A549 (cell line): Measurements from ENCODE around the gene MUC5B. TPM values are rescaled to one million over a fixed set of nuclear protein-coding genes. Genes with fewer than 3 reads are reported as not detected.
A peak's percentile ranks its signal among the peaks of the same experiment; 100 is the strongest.
"Not testable (repeated sequence)": the region's sequence is repeated elsewhere in the genome, so short reads cannot be mapped to it uniquely, and the experiment has no call there.

Source experiments
- ATAC-seq, 2 experiments: fragments of 200-7000 bp in 1 of 2; fragments of >200 bp in 1 of 2; cut with Nextera tagmentation in 1 of 2; cut with Tn5 transposase in 1 of 2; 3 replicates each; pipeline versions ENCODE4 v1.8.0 to v1.9.1; 2018 to 2020; ENCODE audit warnings: mild to moderate bottlenecking in 1 of 2, moderate library complexity in 1 of 2
- CTCF ChIA-PET: fragments of 300-600 bp; sonication (Branson Sonifier 250); formaldehyde crosslinking; extraction: SDS; loops from one replicate; lab custom pipeline; 2021; ENCODE audit warnings: antibody characterized with exemption, inconsistent platforms; lab: Yijun Ruan, JAX
- POLR2A ChIA-PET: fragments of 350-600 bp; formaldehyde crosslinking; extraction: SDS; loops from one replicate; lab custom pipeline; 2021; ENCODE audit warnings: antibody characterized with exemption, inconsistent platforms; lab: Yijun Ruan, JAX
- DNase-seq, 2 experiments: peaks; one replicate each; pipeline versions ENCODE4 v3.0.0 to v3.0.0-alpha.2; 2011 to 2016; ENCODE audit warnings: low read depth in 1 of 2, low spot score in 1 of 2
- FAIRE-seq: peaks from 2 replicates; lab custom pipeline; 2011; peaks lifted over from hg19 to GRCh38; lab: Jason Lieb, UNC
- H3K27ac ChIP-seq, 2 experiments: fragments of >200 bp; sonication (Bioruptor Twin); formaldehyde crosslinking; 3 replicates each; pipeline ENCODE4 v1.5.1; 2016 to 2017
- H3K4me1 ChIP-seq: fragments of >200 bp; sonication (Bioruptor Twin); formaldehyde crosslinking; 3 replicates; pipeline ENCODE4 v1.6.1; 2016
- H3K4me2 ChIP-seq: fragments of >200 bp; sonication (Bioruptor Twin); formaldehyde crosslinking; 3 replicates; pipeline ENCODE4 v1.6.1; 2016
- H3K4me3 ChIP-seq: fragments of >200 bp; sonication (Bioruptor Twin); formaldehyde crosslinking; 3 replicates; pipeline ENCODE4 v1.5.1; 2016
- H3K9me3 ChIP-seq: fragments of >200 bp; sonication (Bioruptor Twin); formaldehyde crosslinking; 3 replicates; pipeline ENCODE4 v1.6.1; 2016
- CHD2 ChIP-seq: fragments of 150-350 bp; IDR thresholded peaks from 2 replicates; pipeline ENCODE4 v1.6.1; 2014; ENCODE audit warnings: low read length; ENCODE audit not compliant: partially characterized antibody
- CHD4 ChIP-seq: fragments of 200-600 bp; sonication (generic); IDR thresholded peaks from 2 replicates; pipeline ENCODE4 v1.6.1; 2016; ENCODE audit warnings: antibody characterized with exemption, mild to moderate bottlenecking, borderline replicate concordance
- EHF ChIP-seq: fragments of 250-450 bp; sonication (Bioruptor Pico); IDR thresholded peaks from 2 replicates; pipeline ENCODE4 v1.5.0; 2020; ENCODE audit warnings: mild to moderate bottlenecking
- EHMT2 ChIP-seq: fragments of 200-600 bp; sonication (generic); IDR thresholded peaks from 2 replicates; pipeline ENCODE4 v1.6.1; 2016; ENCODE audit warnings: antibody characterized with exemption, low read depth, mild to moderate bottlenecking, moderate library complexity
- EP300 ChIP-seq, 2 experiments: fragments of >200 bp; sonication (Bioruptor Twin); formaldehyde crosslinking; IDR thresholded peaks; 2 replicates in 1 of 2; 3 replicates in 1 of 2; pipeline ENCODE4 v1.6.1; 2016 to 2017
- ESRRA ChIP-seq: fragments of 150-350 bp; IDR thresholded peaks from 2 replicates; pipeline ENCODE4 v1.6.1; 2014; ENCODE audit warnings: mild to moderate bottlenecking, low read length, borderline replicate concordance
- FOXS1 ChIP-seq: fragments of 250-450 bp; sonication (Bioruptor Pico); IDR thresholded peaks from 2 replicates; pipeline ENCODE4 v1.5.0; 2020; ENCODE audit warnings: mild to moderate bottlenecking, moderate library complexity
- GATA3 ChIP-seq: IDR thresholded peaks from 2 replicates; pipeline ENCODE4 v1.6.1; 2012; ENCODE audit warnings: borderline replicate concordance
- HEYL ChIP-seq: fragments of 250-450 bp; sonication (Bioruptor Pico); IDR thresholded peaks from 2 replicates; pipeline ENCODE4 v1.8.0; 2021; ENCODE audit warnings: mild to moderate bottlenecking, moderate library complexity
- HOXB13 ChIP-seq: fragments of 250-450 bp; sonication (Bioruptor Pico); IDR thresholded peaks from 2 replicates; pipeline ENCODE4 v1.5.0; 2020; ENCODE audit warnings: low read depth, mild to moderate bottlenecking, moderate library complexity
- JUN ChIP-seq, 2 experiments: fragments of >200 bp; sonication (Bioruptor Twin); formaldehyde crosslinking; IDR thresholded peaks; 2 replicates in 1 of 2; 3 replicates in 1 of 2; pipeline ENCODE4 v1.6.1; 2016 to 2017
- JUNB ChIP-seq: fragments of >200 bp; sonication (Bioruptor Twin); formaldehyde crosslinking; IDR thresholded peaks from 2 replicates; pipeline ENCODE4 v1.6.1; 2016
- MYC ChIP-seq: IDR thresholded peaks from 2 replicates; pipeline ENCODE4 v1.6.1; 2012; ENCODE audit warnings: mild to moderate bottlenecking, inconsistent platforms, low read length, improper control_type of control experiment, borderline replicate concordance
- NFE2L2 ChIP-seq: fragments of 150-350 bp; conservative IDR thresholded peaks from 2 replicates; pipeline ENCODE4 v1.6.1; 2014; ENCODE audit warnings: low read length
- NR3C1 ChIP-seq: fragments of >200 bp; sonication (Bioruptor Twin); formaldehyde crosslinking; IDR thresholded peaks from 3 replicates; pipeline ENCODE4 v1.6.1; 2017
- RFX5 ChIP-seq: fragments of 450-650 bp; IDR thresholded peaks from 2 replicates; pipeline ENCODE4 v1.7.1; 2014; ENCODE audit warnings: antibody characterized with exemption, mild to moderate bottlenecking, moderate library complexity
- SMC3 ChIP-seq: fragments of >200 bp; sonication (Bioruptor Twin); formaldehyde crosslinking; IDR thresholded peaks from 3 replicates; pipeline ENCODE4 v1.6.1; 2018; ENCODE audit warnings: inconsistent platforms
- SREBF2 ChIP-seq: fragments of 450-650 bp; IDR thresholded peaks from 2 replicates; pipeline ENCODE4 v1.6.1; 2014; ENCODE audit warnings: mild to moderate bottlenecking, moderate library complexity
- ZNF302 ChIP-seq: fragments of 250-450 bp; sonication (Bioruptor Pico); IDR thresholded peaks from 2 replicates; pipeline ENCODE4 v1.9.0; 2021; ENCODE audit warnings: inconsistent platforms, mild to moderate bottlenecking, moderate library complexity
- WGBS: methylation state at CpG from one replicate; pipeline ENCODE4 v1.1.6; 2017; ENCODE audit errors: missing lambda C conversion rate; 5-methylcytosine and 5-hydroxymethylcytosine counted together
- polyA minus RNA-seq: library from RNA; depleted of rRNA, polyadenylated mRNA; stranded (reverse); fragments of >200 nt; gene quantifications from 2 replicates; pipeline ENCODE4 v1.2.3, GENCODE V29; 2011; rRNA and poly(A)+ RNA removed
- polyA plus RNA-seq, 4 experiments: library from polyadenylated mRNA; depleted of rRNA in 3 of 4; stranded (reverse); fragments of >200 nt; fragmentation: RNase III in 1 of 4; extraction: RNeasy Plus Mini Kit Qiagen cat#74134 plus additional on column Dnase treatment in 1 of 4; gene quantifications; 2 replicates in 3 of 4; 3 replicates in 1 of 4; pipeline ENCODE4 v1.2.3, GENCODE V29; 2011 to 2017
- TF ChIP-seq, protein P1 (sequence below): IDR thresholded peaks from 2 replicates; pipeline ENCODE4 v1.6.1; 2012

MUC5B gene, protein sequence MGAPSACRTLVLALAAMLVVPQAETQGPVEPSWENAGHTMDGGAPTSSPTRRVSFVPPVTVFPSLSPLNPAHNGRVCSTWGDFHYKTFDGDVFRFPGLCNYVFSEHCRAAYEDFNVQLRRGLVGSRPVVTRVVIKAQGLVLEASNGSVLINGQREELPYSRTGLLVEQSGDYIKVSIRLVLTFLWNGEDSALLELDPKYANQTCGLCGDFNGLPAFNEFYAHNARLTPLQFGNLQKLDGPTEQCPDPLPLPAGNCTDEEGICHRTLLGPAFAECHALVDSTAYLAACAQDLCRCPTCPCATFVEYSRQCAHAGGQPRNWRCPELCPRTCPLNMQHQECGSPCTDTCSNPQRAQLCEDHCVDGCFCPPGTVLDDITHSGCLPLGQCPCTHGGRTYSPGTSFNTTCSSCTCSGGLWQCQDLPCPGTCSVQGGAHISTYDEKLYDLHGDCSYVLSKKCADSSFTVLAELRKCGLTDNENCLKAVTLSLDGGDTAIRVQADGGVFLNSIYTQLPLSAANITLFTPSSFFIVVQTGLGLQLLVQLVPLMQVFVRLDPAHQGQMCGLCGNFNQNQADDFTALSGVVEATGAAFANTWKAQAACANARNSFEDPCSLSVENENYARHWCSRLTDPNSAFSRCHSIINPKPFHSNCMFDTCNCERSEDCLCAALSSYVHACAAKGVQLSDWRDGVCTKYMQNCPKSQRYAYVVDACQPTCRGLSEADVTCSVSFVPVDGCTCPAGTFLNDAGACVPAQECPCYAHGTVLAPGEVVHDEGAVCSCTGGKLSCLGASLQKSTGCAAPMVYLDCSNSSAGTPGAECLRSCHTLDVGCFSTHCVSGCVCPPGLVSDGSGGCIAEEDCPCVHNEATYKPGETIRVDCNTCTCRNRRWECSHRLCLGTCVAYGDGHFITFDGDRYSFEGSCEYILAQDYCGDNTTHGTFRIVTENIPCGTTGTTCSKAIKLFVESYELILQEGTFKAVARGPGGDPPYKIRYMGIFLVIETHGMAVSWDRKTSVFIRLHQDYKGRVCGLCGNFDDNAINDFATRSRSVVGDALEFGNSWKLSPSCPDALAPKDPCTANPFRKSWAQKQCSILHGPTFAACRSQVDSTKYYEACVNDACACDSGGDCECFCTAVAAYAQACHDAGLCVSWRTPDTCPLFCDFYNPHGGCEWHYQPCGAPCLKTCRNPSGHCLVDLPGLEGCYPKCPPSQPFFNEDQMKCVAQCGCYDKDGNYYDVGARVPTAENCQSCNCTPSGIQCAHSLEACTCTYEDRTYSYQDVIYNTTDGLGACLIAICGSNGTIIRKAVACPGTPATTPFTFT (N-terminal part only)
- polyA plus RNA-seq (2011; rRNA removed) (0.85 and 2.9 TPM in 2 replicates), polyA plus RNA-seq (2017; fragmentation: RNase III; extraction: RNeasy Plus Mini Kit Qiagen cat#74134 plus additional on column Dnase treatment) (0.70 to 1.4 TPM (median 0.81 TPM) in 3 replicates), polyA minus RNA-seq (4.5 and 5.7 TPM in 2 replicates)
- 0.15 and 0.63 TPM in 2 replicates for polyA plus RNA-seq (2012; cell fraction: cytosol; rRNA removed)
- 1.5 and 3.7 TPM in 2 replicates for polyA plus RNA-seq (2012; cell fraction: nucleus; rRNA removed)

GRCh38 chr11:1222491-1223345 is at the start of gene MUC5B:
MUC5B (plus strand) TSS chr11:1223066; CDS start chr11:1223124, 58 bp downstream.
- 33% methylated on average over 8 of the region's 36 CpGs for WGBS
- no peak for TF ChIP-seq FOXS1 (CRISPR knock-in tag)
- TF ChIP-seq EHF (CRISPR knock-in tag) = no peak
- TF ChIP-seq SMC3 = peak; percentile 22; the same call in 1 of the 3 replicates
- TF ChIP-seq EP300 (IDR thresholded peaks at IDR 0.05) = peak in 1 of 2 experiments; percentile 41; a peak in 1 of 5 replicates
- peak in 1 of 2 experiments; percentile 61; a peak in 3 of 5 replicates for TF ChIP-seq JUN (IDR thresholded peaks at IDR 0.05)
- TF ChIP-seq HOXB13 (CRISPR knock-in tag) = peak; percentile 31; the same call in 1 of the 2 replicates
- TF ChIP-seq, protein P1, sequence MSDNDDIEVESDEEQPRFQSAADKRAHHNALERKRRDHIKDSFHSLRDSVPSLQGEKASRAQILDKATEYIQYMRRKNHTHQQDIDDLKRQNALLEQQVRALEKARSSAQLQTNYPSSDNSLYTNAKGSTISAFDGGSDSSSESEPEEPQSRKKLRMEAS = peak; percentile 58; the same call in 1 of the 2 replicates
- no peak for FAIRE-seq
- peak; percentile 4 to 24; a peak in 4 of 6 replicates for ATAC-seq
- CTCF ChIA-PET = interaction anchor here (1.0 to 1.4 kb wide), 2 partner anchors 20 to 352 kb away, joined by 3 to 4 read pairs; no protein-coding TSS in a partner anchor
- H3K9me3 ChIP-seq = no peaks in the 10 kb centered on the region
- peak; percentile 40 to 83 for DNase-seq
- peak within 1 kb of the TSS; percentile 61 for H3K4me2 ChIP-seq
- H3K4me1 ChIP-seq = peaks cover 62% of the 10 kb centered on the region
- peak within 1 kb of the TSS; percentile 78 to 81 for H3K27ac ChIP-seq
- POLR2A ChIA-PET = no interaction called here
- peak within 1 kb of the TSS; percentile 6; the same call in 1 of the 3 replicates for H3K4me3 ChIP-seq

GRCh38 chr11:1173396-1173795 is 49.5 kb upstream of the MUC5B start:
- H3K9me3 ChIP-seq, DNase-seq, H3K4me2 ChIP-seq, FAIRE-seq, CTCF ChIA-PET, H3K4me1 ChIP-seq, H3K4me3 ChIP-seq, ATAC-seq, POLR2A ChIA-PET, H3K27ac ChIP-seq: not testable (repeated sequence)
- WGBS = 80% methylated on average over 3 of the region's 3 CpGs

DNA sequence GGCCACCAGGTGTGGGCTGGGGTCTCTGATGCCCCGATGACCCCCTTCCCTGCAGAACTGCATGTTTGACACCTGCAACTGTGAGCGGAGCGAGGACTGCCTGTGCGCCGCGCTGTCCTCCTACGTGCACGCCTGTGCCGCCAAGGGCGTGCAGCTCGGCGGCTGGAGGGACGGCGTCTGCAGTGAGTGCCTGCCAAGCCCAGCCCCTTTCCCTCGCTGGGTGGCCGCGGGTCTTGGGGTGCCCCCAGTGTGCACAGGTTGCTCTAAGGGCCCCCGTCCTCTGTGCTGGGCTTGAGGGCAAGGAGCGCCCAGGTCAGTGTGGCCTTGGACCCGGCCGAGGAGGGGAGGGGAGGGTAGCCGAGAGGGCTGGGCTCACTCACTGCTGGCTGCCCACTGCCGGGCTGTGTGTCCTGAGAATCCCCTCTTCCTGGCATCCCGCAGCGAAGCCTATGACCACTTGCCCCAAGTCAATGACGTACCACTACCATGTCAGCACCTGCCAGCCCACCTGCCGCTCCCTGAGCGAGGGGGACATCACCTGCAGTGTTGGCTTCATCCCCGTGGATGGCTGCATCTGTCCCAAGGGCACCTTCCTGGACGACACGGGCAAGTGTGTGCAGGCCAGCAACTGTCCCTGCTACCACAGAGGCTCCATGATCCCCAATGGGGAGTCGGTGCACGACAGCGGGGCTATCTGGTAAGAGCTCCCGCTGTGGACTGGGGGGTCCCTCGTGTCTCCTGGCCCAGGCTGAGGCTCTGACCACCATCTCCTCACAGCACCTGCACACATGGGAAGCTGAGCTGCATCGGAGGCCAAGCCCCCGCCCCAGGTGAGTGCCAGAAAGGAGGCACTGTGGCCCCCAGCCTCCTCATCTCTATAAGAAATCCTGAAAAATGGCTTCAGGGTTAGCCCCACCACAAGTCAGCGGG is 48.2 kb upstream of the MUC5B start:
- Histone ChIP-seq H3K4me3 (no peak overlapping the region), H3K9me3 (no peaks in the 10 kb centered on the region)
- CTCF ChIA-PET = no interaction called here
- no peak for ATAC-seq
- no peak for FAIRE-seq
- TF ChIP-seq EHF (CRISPR knock-in tag) (no peak), RFX5 (no peak), EHMT2 (no peak), JUNB (no peak), GATA3 (no peak), CHD2 (no peak), NFE2L2 (no peak), CHD4 (no peak), ZNF302 (CRISPR knock-in tag) (no peak), MYC (no peak), EP300 (IDR thresholded peaks at IDR 0.05) (no peak), NR3C1 (no peak), SREBF2 (no peak), ESRRA (no peak), HEYL (CRISPR knock-in tag) (no peak)
- TF ChIP-seq, all 56 proteins: peak for 0
- DNase-seq = no peak
- H3K4me2 ChIP-seq = no peak overlapping the region
- POLR2A ChIA-PET = no interaction called here
- 91% methylated on average over 30 of the region's 39 CpGs for WGBS
- H3K4me1 ChIP-seq = no peaks in the 10 kb centered on the region
- no peak overlapping the region for H3K27ac ChIP-seq
